Stimulated activated CD4-positive, alpha-beta T cell treated with anti-CD3 and anti-CD28 coated beads, Interleukin-2, amount 100 ng/mL, for 24 hours (primary cell): ENCODE data around the gene DLX4.

Experiments used
- DNase-seq, 2 donors: peaks; one replicate each; pipeline ENCODE4 v3.0.0-alpha.2; 2020

Gene DLX4

GRCh38 chr17:49970498-49970897 is 1.5 kb downstream of the DLX4 start:
- no peak for DNase-seq

GRCh38 chr17:49971199-49971847 is 2.3 kb downstream of the DLX4 start:
- DNase-seq, result no peak

- no peak for DNase-seq
Observed at GRCh38 chr17:49971848-49972485, 3.0 kb downstream of the DLX4 start.

- no peak for DNase-seq
Observed at GRCh38 chr17:49972486-49973270, 3.7 kb downstream of the DLX4 start.

- no peak for DNase-seq
Observed at GRCh38 chr17:49973271-49973615, 4.3 kb downstream of the DLX4 start.

- DNase-seq, result no peak
Observed at GRCh38 chr17:49975531-49975930, 6.5 kb downstream of the DLX4 start.

GRCh38 chr17:49976163-49976827 is 7.3 kb downstream of the DLX4 start:
- no peak for DNase-seq

- no peak for DNase-seq
Observed at GRCh38 chr17:49976828-49977202, 7.8 kb downstream of the DLX4 start.

- DNase-seq, result no peak
Observed at GRCh38 chr17:49977463-49978389, 8.7 kb downstream of the DLX4 start.

- no peak for DNase-seq
Observed at GRCh38 chr17:49978501-49978900, 9.5 kb downstream of the DLX4 start.

- no peak for DNase-seq
Observed at GRCh38 chr17:49979748-49980479, 10.9 kb downstream of the DLX4 start.

GRCh38 chr17:49980703-49981197 is 11.8 kb downstream of the DLX4 start:
- no peak for DNase-seq

GRCh38 chr17:49984283-49984682 is 15.3 kb downstream of the DLX4 start:
- DNase-seq, result no peak

- no peak for DNase-seq
Observed at GRCh38 chr17:49984776-49985175, 15.8 kb downstream of the DLX4 start.

GRCh38 chr17:49985310-49985990 is 16.5 kb downstream of the DLX4 start:
- no peak for DNase-seq

GRCh38 chr17:49986396-49987289 is 17.7 kb downstream of the DLX4 start:
- DNase-seq, result no peak

- no peak for DNase-seq
Observed at GRCh38 chr17:49987290-49987585, 18.2 kb downstream of the DLX4 start.

- no peak for DNase-seq
Observed at GRCh38 chr17:49987681-49988441, 18.9 kb downstream of the DLX4 start.

- DNase-seq, result no peak
Observed at GRCh38 chr17:49989518-49989880, 20.5 kb downstream of the DLX4 start.
